OCI-LY7 (cell line): Measurements from ENCODE around the gene RAD51B. TPM values are rescaled to one million over a fixed set of nuclear protein-coding genes. Genes with fewer than 3 reads are reported as not detected.

Experiments used
- BruUV-seq: library from RNA; stranded (reverse); fragments of 400-500 nt; replicated peaks from 2 replicates; lab custom pipeline; 2021; lab: Mats Ljungman, UMichigan
- CTCF ChIA-PET: fragments of 300-600 bp; sonication (Branson Sonifier 250); formaldehyde crosslinking; loops from one replicate; lab custom pipeline; 2022; ENCODE audit warnings: antibody characterized with exemption; ENCODE audit not compliant: unreplicated experiment; lab: Charles Lee
- POLR2A ChIA-PET: fragments of 300-600 bp; sonication (Branson Sonifier 250); formaldehyde crosslinking; loops from one replicate; lab custom pipeline; 2022; ENCODE audit warnings: antibody characterized with exemption; lab: Charles Lee
- DNase-seq: peaks from one replicate; pipeline ENCODE4 v3.0.0-alpha.2; 2015; ENCODE audit warnings: low spot score
- H2AFZ ChIP-seq: fragments of 200-600 bp; sonication (generic), shearing (Covaris generic); 2 replicates; pipeline ENCODE4 v1.6.1; 2014; ENCODE audit warnings: mild to moderate bottlenecking, antibody characterized with exemption, low read length, moderate library complexity
- H3K27ac ChIP-seq: fragments of 200-600 bp; sonication (generic); 2 replicates; pipeline ENCODE4 v1.5.1; 2014; ENCODE audit warnings: mixed run types, low read depth, mild to moderate bottlenecking, moderate library complexity, low read length, inconsistent platforms; ENCODE audit not compliant: poor library complexity, severe bottlenecking
- H3K36me3 ChIP-seq: fragments of 200-600 bp; sonication (generic); 2 replicates; pipeline ENCODE4 v1.6.1; 2014; ENCODE audit warnings: mild to moderate bottlenecking, antibody characterized with exemption, low read length, moderate library complexity, mixed read lengths; ENCODE audit not compliant: insufficient read depth
- H3K4me1 ChIP-seq: fragments of 200-600 bp; sonication (generic); 2 replicates; pipeline ENCODE4 v1.5.1; 2014; ENCODE audit warnings: mild to moderate bottlenecking, low read length; ENCODE audit not compliant: insufficient read depth, poor library complexity, severe bottlenecking
- H3K4me2 ChIP-seq: fragments of 200-600 bp; sonication (generic); 2 replicates; pipeline ENCODE4 v1.6.1; 2014; ENCODE audit warnings: mild to moderate bottlenecking, low read length
- H3K4me3 ChIP-seq: fragments of 200-600 bp; sonication (generic); 2 replicates; pipeline ENCODE4 v1.5.1; 2014; ENCODE audit warnings: mild to moderate bottlenecking, low read depth, low read length; ENCODE audit not compliant: poor library complexity, severe bottlenecking
- H3K79me2 ChIP-seq: fragments of 200-600 bp; sonication (generic); 2 replicates; pipeline ENCODE4 v1.6.1; 2016; ENCODE audit warnings: low read depth, mild to moderate bottlenecking, low read length, moderate library complexity, mixed read lengths; ENCODE audit not compliant: insufficient read depth
- H3K9me2 ChIP-seq: fragments of 200-600 bp; sonication (generic); 2 replicates; pipeline ENCODE4 v1.6.1; 2016; ENCODE audit warnings: mild to moderate bottlenecking, low read length, mixed read lengths; ENCODE audit not compliant: insufficient read depth
- H3K9me3 ChIP-seq: fragments of 200-600 bp; sonication (generic); 2 replicates; pipeline ENCODE4 v1.6.1; 2014; ENCODE audit warnings: mild to moderate bottlenecking, mixed run types, low read length, mixed read lengths
- H4K20me1 ChIP-seq: fragments of 200-600 bp; sonication (generic); 2 replicates; pipeline ENCODE4 v1.6.1; 2014; ENCODE audit warnings: mild to moderate bottlenecking, antibody characterized with exemption, low read length, moderate library complexity, mixed read lengths; ENCODE audit not compliant: insufficient read depth
- CTCF ChIP-seq: fragments of 200-600 bp; sonication (generic); conservative IDR thresholded peaks from 2 replicates; pipeline ENCODE4 v1.5.1; 2014; ENCODE audit warnings: mild to moderate bottlenecking, antibody characterized with exemption, low read length, moderate library complexity, mixed read lengths
- EZH2phosphoT487 ChIP-seq: fragments of 200-600 bp; sonication (generic); IDR thresholded peaks from 2 replicates; pipeline ENCODE4 v1.6.1; 2018; ENCODE audit warnings: low read depth, borderline replicate concordance, mild to moderate bottlenecking, mixed run types, antibody characterized with exemption, low read length, moderate library complexity, mixed read lengths
- intact Hi-C: fragments of 100-400 bp; cut with micrococcal nuclease; formaldehyde crosslinking; loops from one replicate; pipeline ENCODE4 v1.10.0; 2022; ENCODE audit not compliant: unreplicated experiment
- total RNA-seq, 2 experiments: library from RNA; depleted of rRNA in 1 of 2; stranded (reverse); fragments of >200 nt in 1 of 2; shearing (Covaris generic) in 1 of 2; gene quantifications; 2 replicates each; pipeline ENCODE4 v1.2.3, GENCODE V29; 2014 to 2022

The RAD51B gene
- total RNA-seq, 2 experiments from 2014 or later, result 41.4 to 89.9 TPM

- Histone ChIP-seq H3K36me3 (no peaks in the 10 kb centered on the region), H3K4me1 (peaks cover 82% of the 10 kb centered on the region), H3K79me2 (no peaks in the 10 kb centered on the region), H3K27ac (peak overlapping the region; percentile 34), H3K4me2 (peak overlapping the region; percentile 62; the same call in 1 of the 2 replicates), H3K9me2 (no peaks in the 10 kb centered on the region), H3K9me3 (no peaks in the 10 kb centered on the region), H2AFZ (peak overlapping the region; percentile 69; the same call in 1 of the 2 replicates), H3K4me3 (no peak overlapping the region), H4K20me1 (no peaks in the 10 kb centered on the region)
- DNase-seq, result no peak
- TF ChIP-seq EZH2phosphoT487 (no peak), CTCF (no peak)
- ChIA-PET POLR2A (interaction anchor here (0.5 to 2.2 kb wide), 6 partner anchors 10 to 55 kb away, joined by 3 to 8 read pairs (median 3); no protein-coding TSS in a partner anchor), CTCF (interaction anchor here (0.8 kb wide), 1 partner anchor 57 kb away, joined by 3 read pairs; no protein-coding TSS in a partner anchor)
- intact Hi-C loops, result loop anchor here (1.0 to 2.0 kb wide), 2 partner anchors 113 to 453 kb away; no protein-coding TSS in a partner anchor
- BruUV-seq, result no TSS peak
Observed at GRCh38 chr14:68363843-68364767, 544.5 kb downstream of the RAD51B start.

GRCh38 chr14:68364792-68365192 lies 545.2 kb downstream of the RAD51B start:
- TF ChIP-seq EZH2phosphoT487 (no peak), CTCF (no peak)

More at GRCh38 chr14:68364792-68365192, 545.2 kb downstream of the RAD51B start:
- Histone ChIP-seq H3K27ac (peak overlapping the region; percentile 8), H4K20me1 (no peaks in the 10 kb centered on the region), H3K36me3 (no peaks in the 10 kb centered on the region), H3K4me1 (peaks cover 82% of the 10 kb centered on the region), H3K9me2 (no peaks in the 10 kb centered on the region), H3K4me3 (no peak overlapping the region), H3K9me3 (no peaks in the 10 kb centered on the region), H3K4me2 (peak overlapping the region; percentile 11; the same call in 1 of the 2 replicates), H3K79me2 (no peaks in the 10 kb centered on the region), H2AFZ (peak overlapping the region; percentile 52; the same call in 1 of the 2 replicates)
- ChIA-PET POLR2A (interaction anchor here (0.6 to 1.2 kb wide), 4 partner anchors 9 to 112 kb away, joined by 3 to 4 read pairs (median 3); no protein-coding TSS in a partner anchor), CTCF (interaction anchor here (0.8 kb wide), 1 partner anchor 57 kb away, joined by 3 read pairs; no protein-coding TSS in a partner anchor)
- DNase-seq, result no peak
- intact Hi-C loops, result no loop called here
- no TSS peak for BruUV-seq
